DMS53 treated with DMSO at 0.1 percent for 48 hours (cell line): ENCODE results near the gene SHC3.

Experiments
- DNase-seq: peaks from one replicate; lab custom pipeline; 2025; ENCODE audit not compliant: unreplicated experiment; lab: John Stamatoyannopoulos, UW

SHC3 gene

GRCh38 chr9:89026876-89027275 lies 151.7 kb downstream of the SHC3 start:
- DNase-seq, result no peak

GRCh38 chr9:89025553-89025952 lies 153.1 kb downstream of the SHC3 start:
- DNase-seq, result no peak

- DNase-seq, result no peak
These were observed 153.9 kb downstream of the SHC3 start for GRCh38 chr9:89024727-89025126.

DNA sequence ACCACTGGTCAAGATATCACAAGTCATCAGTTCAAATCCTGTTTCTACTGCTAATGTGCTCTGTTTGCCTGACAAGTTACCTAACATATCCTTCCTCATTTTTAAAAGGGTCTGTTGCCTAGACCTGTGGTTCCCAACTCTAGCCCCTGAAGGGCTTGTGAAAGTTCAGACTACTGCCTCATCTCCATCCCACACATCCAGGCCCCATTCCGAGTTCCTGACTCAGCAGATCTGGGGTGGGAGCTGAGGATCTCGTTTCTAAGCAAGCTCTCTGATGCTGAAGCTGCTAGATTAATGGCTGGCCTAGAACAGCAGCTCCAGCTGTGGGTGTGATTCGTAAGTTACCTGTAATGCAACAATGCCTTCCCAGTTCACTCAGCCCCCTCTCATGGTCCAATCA lies 154.9 kb downstream of the SHC3 start:
- DNase-seq, result no peak

DNA sequence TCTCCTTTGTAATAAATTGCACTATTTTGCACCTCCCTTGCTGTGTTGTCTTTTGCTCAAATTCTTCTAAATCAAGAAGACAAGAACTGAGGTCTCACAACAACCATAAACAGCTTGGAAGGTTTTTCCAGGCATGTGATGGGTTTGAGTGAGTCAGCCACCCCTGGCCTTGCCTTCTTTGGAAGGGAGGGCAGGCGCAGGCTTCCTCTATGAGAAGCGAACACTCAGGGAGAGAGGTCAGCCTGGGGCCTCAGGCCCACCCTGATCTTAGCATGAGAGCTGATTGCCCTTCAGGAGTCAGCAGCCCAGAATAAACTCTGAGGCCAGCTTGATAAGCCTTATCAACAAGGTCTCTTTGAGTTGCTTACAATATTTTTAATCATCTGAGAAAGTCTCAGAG lies 155.7 kb downstream of the SHC3 start:
- DNase-seq, result no peak

- no peak for DNase-seq
These were observed 156.4 kb downstream of the SHC3 start for GRCh38 chr9:89022001-89022759.

- no peak for DNase-seq
These were observed 157.3 kb downstream of the SHC3 start for GRCh38 chr9:89021154-89021803.

GRCh38 chr9:89020754-89021153 lies 157.9 kb downstream of the SHC3 start:
- no peak for DNase-seq

DNA sequence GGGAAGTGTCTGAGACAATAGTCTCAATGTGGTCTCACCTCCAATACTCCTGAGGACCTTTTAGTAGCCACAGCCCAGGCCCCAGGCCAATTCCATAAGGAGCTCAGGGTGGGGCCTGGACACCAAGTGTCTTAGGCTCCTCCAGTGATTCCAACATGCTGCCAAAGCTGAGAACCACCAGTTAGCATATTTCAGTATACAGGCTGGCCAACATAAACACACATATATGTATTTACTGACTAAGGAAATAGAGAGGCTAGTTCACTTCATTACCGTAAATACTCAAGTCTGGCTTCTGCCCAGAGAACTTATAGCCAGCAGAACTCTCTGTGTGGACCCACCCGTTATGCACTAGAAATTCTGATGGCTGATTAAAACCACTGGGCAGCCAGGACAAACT lies 163.3 kb downstream of the SHC3 start:
- no peak for DNase-seq

DNA sequence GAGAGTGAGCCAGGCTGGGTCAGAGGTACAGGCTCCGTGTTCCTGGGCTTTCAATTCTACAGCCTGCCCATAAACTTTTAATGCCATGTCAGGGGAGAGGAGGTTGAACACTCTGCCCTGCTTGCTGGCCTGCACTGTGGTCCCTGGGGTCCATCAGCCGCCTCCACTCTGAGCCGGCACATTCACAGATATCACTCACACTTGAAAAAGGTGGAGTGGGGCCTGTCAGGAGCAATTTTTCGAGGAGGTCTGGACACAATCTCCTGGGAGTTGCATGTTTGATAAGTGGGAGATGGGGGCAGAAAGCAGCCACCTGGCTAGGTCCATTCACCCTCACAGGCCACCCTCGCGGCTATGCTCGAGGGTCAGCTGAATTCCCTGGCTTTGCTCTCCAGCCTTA lies 164.5 kb downstream of the SHC3 start:
- no peak for DNase-seq

GRCh38 chr9:89013660-89014059 lies 165.0 kb downstream of the SHC3 start:
- no peak for DNase-seq

- no peak for DNase-seq
These were observed 166.2 kb downstream of the SHC3 start for GRCh38 chr9:89012294-89013042.

GRCh38 chr9:89011683-89012082 lies 166.9 kb downstream of the SHC3 start:
- DNase-seq, result no peak

DNA sequence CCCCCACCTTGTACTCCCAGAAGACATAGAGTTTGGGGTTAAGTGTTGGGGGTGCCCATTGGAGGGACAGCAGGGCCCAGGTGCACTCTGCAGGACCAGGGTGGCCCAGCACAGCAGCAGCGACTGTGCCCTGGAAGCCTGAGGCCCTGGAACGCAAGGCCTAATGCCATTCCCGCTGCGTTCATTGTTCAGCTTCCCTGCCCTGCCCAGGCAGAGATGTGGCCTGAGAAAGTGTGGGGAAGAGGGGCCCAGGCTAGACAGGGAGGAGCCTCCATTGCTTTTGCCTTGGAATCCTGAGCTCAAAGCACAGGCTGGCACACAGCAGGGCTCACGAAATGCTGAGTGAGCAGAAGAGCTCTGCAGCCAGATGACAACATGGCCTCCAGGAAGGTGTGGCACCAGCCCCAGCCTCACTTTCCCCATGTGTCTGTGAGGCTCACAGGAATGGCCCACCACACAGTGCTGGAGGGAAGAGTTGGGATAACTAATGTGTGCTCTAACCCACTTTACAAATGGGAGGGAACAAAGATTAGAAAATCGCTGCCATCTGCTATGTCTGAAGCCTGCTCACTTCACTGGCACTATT lies 168.0 kb downstream of the SHC3 start:
- DNase-seq, result no peak

DNA sequence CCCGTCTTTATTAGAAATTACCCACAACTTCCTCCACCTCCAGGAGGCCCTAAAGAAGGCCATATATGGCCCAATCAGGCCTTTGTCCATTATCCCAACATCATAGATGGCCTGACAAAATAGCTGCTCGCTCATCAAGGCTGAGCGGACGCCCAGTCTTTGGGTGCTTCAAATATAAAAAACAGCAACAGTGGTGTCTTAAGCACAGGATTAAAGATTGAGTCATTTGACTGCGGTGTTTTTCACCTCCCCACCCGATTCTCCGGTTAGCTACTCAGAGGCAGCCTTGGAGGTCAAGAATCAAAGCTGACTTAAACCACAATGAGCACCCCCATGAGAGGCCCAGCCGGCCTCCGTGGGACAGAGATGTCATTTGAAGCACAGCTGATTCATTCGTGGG lies 168.6 kb downstream of the SHC3 start:
- DNase-seq, result no peak

- no peak for DNase-seq
These were observed 169.1 kb downstream of the SHC3 start for GRCh38 chr9:89009546-89009840.

DNA sequence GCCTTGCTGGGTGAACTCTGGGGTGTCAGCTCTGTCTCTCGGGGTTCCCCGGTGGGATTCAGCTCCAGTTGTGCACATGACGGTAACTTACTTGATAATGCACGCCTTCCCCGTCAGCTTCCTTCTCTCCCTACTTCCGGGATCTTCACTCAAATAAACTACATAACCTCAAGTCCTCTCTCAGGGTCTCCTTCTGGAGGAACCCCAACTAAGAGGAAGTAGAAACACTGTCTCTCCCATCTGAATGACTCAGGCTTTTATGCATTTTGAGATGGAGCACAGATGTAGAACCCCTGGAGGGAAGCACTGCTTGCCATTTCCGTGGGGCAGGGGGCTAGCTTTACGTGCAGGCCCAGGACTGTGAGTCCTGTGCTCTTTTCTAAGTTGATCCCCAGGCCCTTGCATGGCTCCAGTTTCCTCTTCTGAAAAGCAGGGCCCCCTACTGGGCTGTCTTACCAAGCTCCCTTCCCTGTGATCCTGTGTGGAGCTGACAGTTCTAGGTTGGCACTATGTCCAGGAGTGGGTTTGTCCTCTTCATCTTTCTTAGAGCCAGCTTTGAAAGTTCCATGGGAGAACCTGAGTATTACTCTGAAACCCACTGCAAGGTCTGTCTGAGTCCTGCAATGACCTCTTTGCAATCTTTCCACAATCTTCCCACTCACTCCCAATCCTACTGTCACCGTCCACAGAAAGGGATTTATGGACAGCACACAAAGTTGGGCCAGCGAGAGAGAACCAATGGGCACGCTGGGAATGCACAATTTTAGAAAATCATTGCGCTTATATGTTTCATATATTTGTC lies 169.7 kb downstream of the SHC3 start:
- no peak for DNase-seq

- DNase-seq, result no peak
These were observed 170.4 kb downstream of the SHC3 start for GRCh38 chr9:89008055-89008743.

DNA sequence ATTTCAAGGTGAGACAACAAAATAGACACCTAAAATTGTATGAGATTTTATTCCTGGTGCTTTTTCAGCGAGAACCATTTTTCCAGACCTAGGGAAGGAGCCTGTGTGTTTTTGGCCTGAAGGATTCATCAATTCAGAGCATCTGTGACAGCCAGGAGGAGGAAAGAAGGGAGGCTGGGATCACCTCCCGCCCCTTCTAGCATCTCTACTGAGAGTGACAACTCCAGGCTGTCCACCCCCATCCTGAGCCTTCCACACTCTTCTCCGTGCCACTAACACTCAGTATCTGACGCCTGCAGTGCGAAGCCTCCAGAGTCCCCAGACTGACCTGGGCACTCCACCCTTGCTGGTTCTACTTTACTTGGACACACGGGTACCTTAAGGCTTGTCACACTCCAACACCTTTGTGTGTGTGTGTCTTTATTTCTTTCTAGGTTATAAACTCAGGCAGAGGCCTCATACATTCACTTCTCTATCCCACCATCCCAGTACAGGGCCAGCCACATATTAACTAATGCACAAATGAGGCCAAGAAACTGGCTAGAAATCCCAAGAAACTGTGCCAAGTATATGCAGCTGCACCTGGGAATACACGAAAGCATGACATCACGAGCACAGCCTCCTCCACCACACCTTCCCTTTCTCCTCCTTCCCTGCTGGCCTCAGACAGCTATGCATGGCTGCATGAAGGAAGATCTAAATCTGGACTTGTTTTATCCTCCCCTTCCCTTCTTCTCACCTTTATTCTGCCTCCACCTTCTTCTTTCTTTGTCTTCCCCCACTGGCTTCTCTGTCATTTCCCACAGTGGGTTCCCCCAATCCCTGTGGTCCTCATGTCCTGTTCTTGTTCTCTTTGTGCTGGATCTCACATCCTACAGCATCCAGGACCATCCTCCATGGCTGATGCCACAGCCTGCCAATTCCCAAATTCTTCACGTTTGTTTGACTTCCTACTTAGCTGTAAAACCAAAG lies 171.3 kb downstream of the SHC3 start:
- DNase-seq, result no peak
